Stomach (tissue), 9 donors: ENCODE data around the gene BLCAP. TPM values are rescaled to one million over a fixed set of nuclear protein-coding genes. Genes with fewer than 3 reads are reported as not detected.

ENCODE experiments used
- DNase-seq, 2 donors: peaks; one replicate each; pipeline versions ENCODE4 v3.0.0 to v3.0.0-alpha.2; 2013 to 2019
- H3K27ac ChIP-seq, 5 donors: fragments of 200-600 bp in 4 of 5; sonication (generic) in 4 of 5; one replicate each; pipeline ENCODE4 v1.5.1; 2013 to 2019; ENCODE audit warnings: mild to moderate bottlenecking in 1 of 5, moderate library complexity in 1 of 5
- H3K27me3 ChIP-seq, 3 donors: fragments of 200-600 bp; sonication (generic); one replicate each; pipeline ENCODE4 v1.5.1; 2017 to 2019; ENCODE audit warnings: mixed run types in 1 of 3
- H3K36me3 ChIP-seq, 4 donors: fragments of 200-600 bp; sonication (generic); 1 replicate in 3 of 4; 2 replicates in 1 of 4; pipeline ENCODE4 v1.5.1; 2016 to 2019
- H3K4me1 ChIP-seq, 4 donors: fragments of 200-600 bp; sonication (generic); one replicate each; pipeline ENCODE4 v1.5.1; 2016 to 2019
- H3K4me3 ChIP-seq, 4 donors: fragments of 200-600 bp; sonication (generic) in 3 of 4; one replicate each; pipeline ENCODE4 v1.5.1; 2016 to 2019; ENCODE audit warnings: mild to moderate bottlenecking in 1 of 4
- H3K9me3 ChIP-seq, 4 donors: fragments of 200-600 bp; sonication (generic); one replicate each; pipeline ENCODE4 v1.5.1; 2016 to 2019
- EP300 ChIP-seq: sonication (generic); formaldehyde crosslinking; IDR thresholded peaks from one replicate; pipeline ENCODE4 v1.6.1; 2017; ENCODE audit warnings: antibody characterized with exemption
- POLR2A ChIP-seq, 4 donors: fragments of 450-650 bp; IDR thresholded peaks; one replicate each; pipeline ENCODE4 v1.6.1; 2016; ENCODE audit warnings: antibody characterized with exemption in 4 of 4, control low read depth in 2 of 4, mild to moderate bottlenecking in 1 of 4, moderate library complexity in 1 of 4
- POLR2AphosphoS5 ChIP-seq, 3 donors: sonication (generic); formaldehyde crosslinking; IDR thresholded peaks; one replicate each; pipeline ENCODE4 v1.6.1; 2016; ENCODE audit warnings: antibody characterized with exemption in 3 of 3
- WGBS, 5 donors: extraction: QIAGEN DNeasy Blood & Tissue Kit in 3 of 5; methylation state at CpG; one replicate each; pipeline versions ENCODE4 v1.1.5 to v1.1.7; 2013 to 2018; 5-methylcytosine and 5-hydroxymethylcytosine counted together
- intact Hi-C: fragments of 100-400 bp; cut with DNase I; formaldehyde crosslinking; loops from one replicate; pipeline ENCODE4 v1.15.1; 2023; ENCODE audit warnings: low total_unique reads
- polyA plus RNA-seq, 3 donors: library from polyadenylated mRNA; stranded (reverse); fragments of 200-250 nt; gene quantifications; one replicate each; pipeline ENCODE4 v1.2.3, GENCODE V29; 2013
- total RNA-seq, 5 donors: library from RNA; depleted of rRNA; stranded (reverse); fragments of >200 nt; gene quantifications; one replicate each; pipeline versions ENCODE4 v1.1.0 to v1.2.3, GENCODE V29; 2014 to 2016
- TF ChIP-seq, protein P1 (sequence below), 7 experiments: fragments of 450-650 bp in 4 of 7; fragments of 200-600 bp in 3 of 7; sonication (generic) in 3 of 7; IDR thresholded peaks; one replicate each; pipeline ENCODE4 v1.5.1; 2016 to 2019; ENCODE audit warnings: antibody characterized with exemption in 7 of 7, control low read depth in 2 of 7, mild to moderate bottlenecking in 1 of 7
- donor health status: healthy with polysubstance abuse.
- donor health status: Bipolar disorder and iron deficiency.
- donor health status: healthy.

The BLCAP gene
- total and polyA plus RNA-seq, 8 donors, result 12.5 to 84.4 (median 46.6) TPM

- Histone ChIP-seq H3K9me3 (no peaks in the 10 kb centered on the region), H3K4me1 (peaks cover 0 to 17% (median 13%) of the 10 kb centered on the region in 4 donors), H3K27ac (no peak overlapping the region), H3K27me3 (peaks cover 0 to 88% (median 61%) of the 10 kb centered on the region in 3 donors), H3K36me3 (no peaks in the 10 kb centered on the region), H3K4me3 (peak overlapping the region in 1 of 4 donors; percentile 3)
- TF ChIP-seq, protein P1, sequence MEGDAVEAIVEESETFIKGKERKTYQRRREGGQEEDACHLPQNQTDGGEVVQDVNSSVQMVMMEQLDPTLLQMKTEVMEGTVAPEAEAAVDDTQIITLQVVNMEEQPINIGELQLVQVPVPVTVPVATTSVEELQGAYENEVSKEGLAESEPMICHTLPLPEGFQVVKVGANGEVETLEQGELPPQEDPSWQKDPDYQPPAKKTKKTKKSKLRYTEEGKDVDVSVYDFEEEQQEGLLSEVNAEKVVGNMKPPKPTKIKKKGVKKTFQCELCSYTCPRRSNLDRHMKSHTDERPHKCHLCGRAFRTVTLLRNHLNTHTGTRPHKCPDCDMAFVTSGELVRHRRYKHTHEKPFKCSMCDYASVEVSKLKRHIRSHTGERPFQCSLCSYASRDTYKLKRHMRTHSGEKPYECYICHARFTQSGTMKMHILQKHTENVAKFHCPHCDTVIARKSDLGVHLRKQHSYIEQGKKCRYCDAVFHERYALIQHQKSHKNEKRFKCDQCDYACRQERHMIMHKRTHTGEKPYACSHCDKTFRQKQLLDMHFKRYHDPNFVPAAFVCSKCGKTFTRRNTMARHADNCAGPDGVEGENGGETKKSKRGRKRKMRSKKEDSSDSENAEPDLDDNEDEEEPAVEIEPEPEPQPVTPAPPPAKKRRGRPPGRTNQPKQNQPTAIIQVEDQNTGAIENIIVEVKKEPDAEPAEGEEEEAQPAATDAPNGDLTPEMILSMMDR (IDR thresholded peaks at IDR 0.05), result peak in 5 of 7 experiments; percentile 51 to 84 (median 78)
- TF ChIP-seq POLR2A (IDR thresholded peaks at IDR 0.05), result no peak
- 9 to 12% (median 10%) methylated on average over 33 to 34 of the region's 34 CpGs for WGBS, 5 donors
- intact Hi-C loops, result loop anchor here (10.0 kb wide), 1 partner anchor 430 kb away; no protein-coding TSS in a partner anchor
- DNase-seq, result peak; percentile 60 to 80
These were observed 36.9 kb upstream of the BLCAP start for GRCh38 chr20:37564388-37565133.

DNA sequence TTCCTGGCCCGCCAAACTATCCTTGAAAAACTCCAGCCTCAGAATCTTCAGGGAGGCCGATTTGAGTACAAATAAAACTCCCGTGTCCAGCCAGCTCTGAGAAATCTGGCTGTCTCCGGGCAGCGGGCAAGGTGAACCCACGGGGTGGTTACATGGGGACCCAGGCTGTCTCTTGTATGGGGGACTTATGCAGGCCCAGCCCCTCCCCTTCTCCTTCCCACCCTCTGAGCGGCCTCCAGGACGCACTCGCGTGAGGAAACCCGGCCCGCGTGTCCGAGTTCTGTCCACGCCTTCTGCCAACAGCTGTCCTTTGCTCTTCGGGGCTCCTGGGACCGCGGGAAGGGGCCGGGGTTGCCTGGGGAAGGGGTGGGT, 36.3 kb upstream of the BLCAP start:
- H3K27me3 ChIP-seq, result peaks cover 0 to 85% (median 62%) of the 10 kb centered on the region in 3 donors
- intact Hi-C loops, result loop anchor here (10.0 kb wide), 1 partner anchor 431 kb away; no protein-coding TSS in a partner anchor
- WGBS, 5 donors, result 32 to 45% (median 35%) methylated on average over 14 to 19 of the region's 19 CpGs
- TF ChIP-seq EP300, result no peak
- H3K4me3 ChIP-seq, result peak overlapping the region in 1 of 4 donors; percentile 3
- no peak overlapping the region for H3K27ac ChIP-seq
- H3K4me1 ChIP-seq, result peaks cover 0 to 17% (median 13%) of the 10 kb centered on the region in 4 donors
- no peaks in the 10 kb centered on the region for H3K9me3 ChIP-seq
- H3K36me3 ChIP-seq, result no peaks in the 10 kb centered on the region
- peak in 1 of 2 donors; percentile 9 for DNase-seq

DNA sequence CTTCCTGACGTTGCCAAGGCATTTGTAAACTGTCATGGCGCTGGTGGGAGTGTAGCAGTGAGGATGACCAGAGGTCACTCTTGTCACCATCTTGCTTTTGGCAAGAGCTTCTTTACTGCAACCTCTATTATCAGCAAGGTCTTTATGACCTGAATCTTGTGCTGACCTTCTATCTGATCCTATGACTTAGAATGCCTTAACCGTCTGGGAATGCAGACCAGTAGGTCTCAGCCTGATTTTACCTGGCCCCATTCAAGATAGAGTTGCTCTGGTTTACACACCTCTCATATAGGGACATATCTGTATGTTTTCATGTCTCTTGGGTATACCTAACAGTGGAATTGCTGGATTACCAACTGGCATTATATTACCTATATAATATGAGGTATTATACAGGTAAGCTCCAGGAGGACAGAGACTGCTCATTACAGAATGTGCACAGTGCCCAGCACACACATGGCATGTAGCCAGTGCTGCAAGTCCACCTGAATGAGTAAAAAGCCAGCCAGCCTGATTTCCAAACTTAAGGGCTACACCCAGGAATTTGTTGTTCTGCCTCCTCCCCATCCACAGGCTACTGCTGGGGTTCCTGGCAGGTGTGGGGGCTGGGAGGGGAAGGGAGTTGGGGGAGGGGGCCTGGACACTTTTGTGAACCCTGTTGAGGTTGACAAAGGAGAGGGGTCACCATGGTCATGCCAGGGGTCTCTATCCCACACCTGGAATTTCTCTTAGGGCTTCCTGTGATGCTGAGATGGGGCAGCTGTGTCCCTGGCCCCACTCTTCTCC, 35.2 kb upstream of the BLCAP start:
- Histone ChIP-seq H3K27ac (no peak overlapping the region), H3K36me3 (no peaks in the 10 kb centered on the region), H3K9me3 (no peaks in the 10 kb centered on the region), H3K27me3 (peaks cover 0 to 76% (median 57%) of the 10 kb centered on the region in 3 donors), H3K4me1 (peaks cover 0 to 15% (median 12%) of the 10 kb centered on the region in 4 donors), H3K4me3 (no peak overlapping the region)
- intact Hi-C loops, result loop anchor here (10.0 kb wide), 1 partner anchor 432 kb away; no protein-coding TSS in a partner anchor
- 57 to 80% (median 61%) methylated on average over 3 of the region's 3 CpGs for WGBS, 5 donors
- DNase-seq, result no peak
- no peak for TF ChIP-seq EP300
- TF ChIP-seq POLR2A (IDR thresholded peaks at IDR 0.05), result no peak
- TF ChIP-seq POLR2AphosphoS5 (IDR thresholded peaks at IDR 0.05), result no peak
- TF ChIP-seq, protein P1 (IDR thresholded peaks at IDR 0.05), result no peak

GRCh38 chr20:37560629-37561028, 33.0 kb upstream of the BLCAP start:
- DNase-seq, result no peak
- 59 to 74% (median 71%) methylated on average over 4 of the region's 4 CpGs for WGBS, 5 donors
- Histone ChIP-seq H3K27ac (no peak overlapping the region), H3K4me3 (no peak overlapping the region), H3K27me3 (peaks cover 0 to 68% (median 43%) of the 10 kb centered on the region in 3 donors), H3K36me3 (no peaks in the 10 kb centered on the region), H3K9me3 (no peaks in the 10 kb centered on the region), H3K4me1 (peaks cover 0 to 10% (median 7%) of the 10 kb centered on the region in 4 donors)
- intact Hi-C loops, result loop anchor here (10.0 kb wide), 1 partner anchor 434 kb away; no protein-coding TSS in a partner anchor
- TF ChIP-seq, protein P1 (IDR thresholded peaks at IDR 0.05), result no peak
- TF ChIP-seq POLR2AphosphoS5 (IDR thresholded peaks at IDR 0.05) (no peak), POLR2A (IDR thresholded peaks at IDR 0.05) (no peak), EP300 (no peak)
